GM15510 (cell line): ENCODE data around the gene PRDM1.

ENCODE experiments used
- POLR2A ChIP-seq: IDR thresholded peaks from 3 replicates; pipeline ENCODE4 v1.6.1; 2011; ENCODE audit warnings: borderline replicate concordance; ENCODE audit not compliant: insufficient read length; ENCODE audit errors: extremely low read depth

PRDM1 gene

DNA sequence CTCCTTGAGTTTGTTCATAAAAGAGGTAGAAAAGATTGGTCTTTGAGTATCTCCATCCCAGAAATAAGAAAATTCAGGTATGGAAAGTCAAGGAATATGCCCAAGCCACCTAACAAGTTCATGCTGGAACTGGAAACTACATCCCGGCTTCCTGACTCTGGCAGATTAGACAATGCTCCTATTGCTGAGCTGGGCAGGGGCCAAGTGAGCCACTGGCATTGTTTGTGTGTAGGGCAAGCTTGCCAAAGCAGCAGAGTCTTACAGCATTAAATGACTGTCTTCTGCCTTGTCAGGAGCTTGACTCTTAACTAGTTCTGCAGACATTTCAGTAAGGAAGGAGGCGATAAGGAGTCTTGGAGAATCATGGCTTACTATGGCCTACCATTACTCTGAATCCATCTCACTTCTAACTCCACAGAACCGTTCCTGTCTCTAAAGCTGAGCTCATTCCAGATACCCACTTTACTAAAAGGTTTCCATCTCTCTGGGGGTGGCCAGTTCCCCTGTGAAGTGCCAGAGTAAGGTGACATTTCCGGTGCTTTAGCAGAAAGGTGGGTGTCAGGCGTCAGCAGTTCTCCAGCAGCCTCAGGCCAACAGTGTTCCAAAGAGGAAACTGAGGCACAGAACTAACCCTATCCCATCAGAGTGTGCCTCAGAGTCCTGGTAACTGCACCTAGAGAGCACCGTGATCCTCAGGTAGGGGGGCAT, 30.1 kb downstream of the PRDM1 start:
- no peak for TF ChIP-seq POLR2A

DNA sequence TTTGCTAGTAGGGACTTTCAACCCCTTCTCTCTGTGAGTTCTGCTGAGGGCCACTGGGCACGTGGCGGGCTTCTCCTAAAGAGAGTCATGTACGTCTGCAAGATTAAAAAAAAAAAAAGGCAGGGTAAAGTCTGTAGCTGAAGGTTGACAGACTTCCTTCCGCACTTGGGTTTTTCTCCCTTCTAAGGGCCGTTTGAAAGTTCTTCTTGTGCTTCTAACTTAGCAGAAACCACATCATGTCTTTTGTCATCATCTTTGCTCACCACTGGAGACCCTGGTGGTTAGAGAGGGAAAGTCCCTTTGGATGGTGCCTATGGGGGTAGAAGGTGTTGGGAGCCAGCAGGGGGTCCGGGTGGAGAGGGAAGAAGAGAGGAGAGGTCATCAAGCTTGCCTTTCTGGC, 31.4 kb downstream of the PRDM1 start:
- no peak for TF ChIP-seq POLR2A

DNA sequence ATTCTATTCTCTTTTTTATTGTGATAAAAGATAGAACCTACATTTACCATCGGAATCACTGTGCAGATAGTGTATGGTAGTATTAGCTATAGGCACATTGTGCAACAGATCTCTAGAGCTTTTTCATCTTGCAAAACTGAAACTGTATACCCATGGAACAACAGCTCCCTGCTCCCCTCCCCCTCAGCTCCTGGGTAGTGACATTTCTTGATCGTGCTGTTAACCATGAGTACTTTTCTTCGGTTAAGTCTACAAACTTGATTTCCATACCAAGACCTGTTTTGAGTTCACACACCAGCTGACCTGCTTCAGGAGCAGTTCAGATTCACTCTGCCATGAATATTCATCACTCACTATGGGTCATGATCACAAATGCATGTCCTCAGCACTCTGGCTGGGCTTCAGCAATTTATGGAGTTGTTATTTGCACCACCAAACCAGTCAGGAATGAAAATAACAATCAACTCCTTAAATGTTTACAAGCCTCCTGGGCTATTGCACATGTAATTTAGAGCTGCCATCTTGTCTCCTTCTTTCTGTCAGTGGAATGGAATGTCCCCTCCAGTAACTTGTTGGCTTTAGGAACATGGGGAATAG, 32.8 kb downstream of the PRDM1 start:
- TF ChIP-seq POLR2A: no peak

DNA sequence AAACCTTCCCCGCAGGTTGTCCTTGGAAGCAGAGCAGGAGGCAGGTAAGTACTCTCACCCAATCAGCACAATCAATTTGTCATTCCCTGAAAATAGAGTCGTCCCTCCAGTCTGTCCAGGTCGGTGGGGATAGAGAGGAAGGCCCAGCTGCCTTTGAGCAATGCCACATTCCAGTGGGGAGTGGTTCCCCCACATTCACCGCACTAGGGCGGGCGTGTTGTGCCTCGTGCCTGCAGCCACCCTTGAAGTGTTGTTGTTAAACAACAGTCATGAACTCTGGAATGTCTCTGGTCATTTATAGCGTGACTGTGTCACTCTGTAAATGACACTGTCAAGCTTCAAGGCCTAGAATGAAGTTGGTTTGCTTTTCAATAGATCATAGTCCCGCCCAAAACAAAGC, 33.4 kb downstream of the PRDM1 start:
- no peak for TF ChIP-seq POLR2A

DNA sequence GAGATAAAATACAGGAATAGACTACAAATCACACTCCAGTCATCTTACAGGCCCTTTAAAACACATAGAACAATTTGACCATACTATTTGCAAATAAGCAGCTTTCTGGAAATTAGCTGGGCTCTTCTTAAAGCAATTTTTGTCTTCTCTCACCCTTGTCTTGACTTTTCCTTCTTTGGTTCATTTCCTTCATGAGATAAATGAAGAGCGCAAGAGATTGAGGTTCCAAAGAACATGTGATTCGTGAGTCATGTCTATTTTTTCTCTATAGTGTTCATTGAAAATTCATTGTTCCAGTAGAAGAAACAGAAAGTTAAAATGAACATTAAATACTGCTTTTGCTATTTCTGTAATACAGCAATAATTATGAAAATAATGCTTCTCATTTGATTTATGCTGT, 33.9 kb downstream of the PRDM1 start:
- TF ChIP-seq POLR2A: no peak

DNA sequence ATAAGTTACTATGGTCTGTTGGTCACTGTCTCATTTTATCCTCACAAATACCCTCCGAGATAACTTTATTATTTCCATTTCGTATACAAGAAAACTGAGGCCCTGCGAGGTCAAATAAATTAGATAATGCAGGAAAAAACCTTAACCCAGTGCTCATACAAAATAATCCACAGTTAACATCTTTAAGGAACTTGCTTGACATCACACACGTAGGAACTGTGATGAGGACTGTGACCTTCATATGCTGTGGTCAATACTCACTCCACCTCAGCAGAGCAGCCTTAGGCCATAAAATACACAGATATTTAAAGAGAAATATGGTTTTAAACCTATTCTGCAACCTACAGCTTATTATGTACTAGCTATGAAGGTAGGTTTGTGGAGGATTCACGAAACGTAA, 34.3 kb downstream of the PRDM1 start:
- no peak for TF ChIP-seq POLR2A

DNA sequence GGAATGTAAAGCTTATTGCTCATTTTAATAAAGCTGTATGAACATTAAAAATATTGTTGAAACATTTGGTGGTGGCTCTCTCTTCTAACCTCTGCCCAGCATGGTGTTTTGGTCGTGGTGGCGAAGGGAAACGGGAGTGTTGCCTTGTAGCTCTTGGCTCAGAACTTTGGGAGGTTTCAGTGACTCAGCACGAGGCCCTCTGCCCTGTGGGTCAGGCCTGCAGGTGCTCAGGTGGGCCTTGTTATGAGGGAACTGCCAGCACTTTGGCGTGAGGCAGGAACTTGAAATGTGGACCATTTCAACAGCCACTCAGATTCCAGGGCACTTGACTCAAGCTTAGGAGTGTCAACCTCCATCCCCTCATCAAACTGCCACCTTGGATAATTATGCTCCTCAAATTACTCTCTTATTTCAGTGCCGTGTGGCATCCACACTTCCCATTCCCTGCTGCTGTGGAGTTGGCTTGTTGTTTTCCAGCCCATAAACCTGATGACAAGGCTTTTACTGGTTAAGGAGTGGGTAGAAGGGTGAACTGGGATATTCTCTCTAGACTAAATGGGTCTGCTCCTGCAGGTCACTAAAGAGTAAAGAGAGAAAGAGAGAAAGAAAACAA, 36.3 kb downstream of the PRDM1 start:
- no peak for TF ChIP-seq POLR2A

DNA sequence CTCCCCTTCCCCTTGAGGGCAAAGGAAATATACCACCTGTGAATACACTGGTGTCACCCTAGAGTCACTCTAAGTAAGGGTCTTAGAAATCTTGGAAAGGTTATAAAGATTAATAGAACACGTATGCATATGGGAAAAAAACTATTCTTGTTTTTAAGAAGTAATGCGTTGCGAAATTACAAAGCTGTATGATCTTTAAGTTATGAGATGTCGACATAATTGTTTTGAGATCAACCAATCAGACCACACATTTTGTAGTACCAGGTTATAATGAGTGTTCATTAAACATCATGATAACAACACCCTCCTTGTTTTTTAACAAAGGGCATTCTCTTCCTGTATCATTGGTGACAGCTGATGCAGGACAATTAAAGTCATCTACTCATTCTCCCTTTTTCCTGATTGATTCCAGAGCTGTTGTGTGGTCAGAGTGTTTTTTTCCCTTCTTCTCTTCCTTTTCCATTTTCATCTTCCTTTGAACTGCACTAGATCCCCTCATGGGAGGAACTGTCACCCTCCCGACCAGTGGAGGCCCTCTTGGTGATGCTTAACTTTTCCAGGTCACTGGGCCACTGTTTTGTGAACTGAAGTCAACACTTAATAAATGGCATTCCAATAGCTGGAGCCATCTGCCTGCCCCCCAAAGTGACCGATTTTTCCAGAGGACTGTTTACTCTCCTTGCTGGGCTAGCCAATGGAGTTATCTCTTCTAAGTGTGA, 37.0 kb downstream of the PRDM1 start:
- TF ChIP-seq POLR2A: no peak

DNA sequence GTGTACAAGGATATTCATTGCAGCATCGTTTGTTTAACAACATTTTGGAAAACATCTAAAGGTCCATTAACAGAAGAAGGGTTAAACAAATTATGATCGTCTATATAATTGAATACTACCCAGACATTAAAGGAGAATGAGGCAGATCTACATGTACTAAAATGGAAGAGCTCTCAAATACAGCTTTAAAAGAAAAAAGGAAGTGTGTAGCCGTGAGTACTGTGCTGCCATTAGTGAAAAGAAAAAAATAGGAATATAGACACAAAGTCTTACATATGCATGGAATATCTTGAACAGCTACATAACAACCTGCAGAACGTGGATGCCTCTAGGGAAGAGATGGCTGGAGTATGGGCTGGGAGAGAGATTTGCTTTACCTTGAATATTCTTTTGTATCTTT, 37.9 kb downstream of the PRDM1 start:
- no peak for TF ChIP-seq POLR2A

DNA sequence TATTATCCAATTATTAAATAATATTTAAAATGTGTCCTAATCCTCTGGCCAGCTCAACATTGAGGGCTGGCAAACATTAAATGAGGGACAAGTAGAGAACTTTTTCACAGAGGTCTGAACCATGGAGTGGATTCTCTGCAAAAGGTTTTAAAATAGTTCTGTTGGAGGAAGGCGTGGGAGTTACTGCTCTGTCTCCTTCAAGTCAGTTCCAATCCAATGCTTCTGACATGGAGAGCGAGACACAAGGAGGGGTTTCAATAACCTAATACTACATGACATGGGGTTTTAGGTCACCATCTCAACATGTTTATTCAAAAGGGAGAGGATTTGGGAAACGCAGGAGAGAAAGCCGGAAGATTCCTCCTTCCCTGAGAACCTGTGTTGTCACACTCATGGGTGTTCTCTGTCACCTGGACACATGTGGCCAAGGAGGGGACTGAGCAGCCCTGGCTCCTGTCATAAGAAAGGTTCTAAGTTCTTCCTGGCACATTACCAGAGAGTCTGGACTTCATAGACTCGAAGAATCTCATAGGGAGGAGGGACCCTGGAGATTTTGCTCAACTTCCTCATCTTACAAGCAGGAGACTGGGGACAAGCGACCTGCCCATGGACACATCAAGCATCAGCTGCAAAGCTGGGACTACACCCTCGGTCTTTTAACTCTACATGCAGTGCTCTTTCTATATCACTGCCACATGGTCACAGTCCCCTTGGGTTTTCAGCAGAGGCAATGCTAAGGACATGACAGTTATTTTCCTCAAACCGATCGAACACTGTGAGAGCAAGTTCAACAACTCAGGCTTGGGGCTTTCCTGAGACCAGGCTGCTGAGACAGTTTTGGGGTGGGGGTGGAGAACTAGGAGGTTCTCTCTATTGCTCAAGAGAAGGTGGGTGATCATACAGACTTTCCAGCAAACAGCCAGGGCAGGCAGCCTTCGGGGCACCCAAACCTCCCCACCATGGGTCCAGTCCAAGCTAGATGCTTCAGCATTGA, 38.6 kb downstream of the PRDM1 start:
- TF ChIP-seq POLR2A: no peak

DNA sequence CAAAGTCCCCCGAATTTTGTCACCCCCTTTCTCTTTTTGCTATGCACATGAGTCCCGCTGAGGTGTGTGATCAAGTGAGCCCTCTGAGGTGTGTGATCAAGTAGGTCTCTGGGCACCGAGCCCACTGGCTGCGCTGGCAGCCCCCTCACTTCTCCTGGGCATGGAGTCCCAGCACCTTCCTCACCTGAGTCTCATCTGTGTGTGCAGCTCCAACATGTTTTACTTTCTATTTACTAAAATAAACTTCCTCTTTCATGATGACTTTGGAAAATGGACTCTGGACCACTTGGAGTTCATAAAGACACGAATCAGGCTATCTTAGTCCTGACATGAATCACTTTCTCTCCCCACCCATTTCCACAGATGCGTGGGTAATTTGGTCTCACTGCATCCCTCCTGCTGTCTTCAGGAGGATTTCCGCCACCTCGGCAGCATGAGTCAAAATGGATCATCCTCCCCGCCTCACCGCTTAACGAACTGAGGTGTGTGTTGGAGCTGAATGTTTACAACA, 39.8 kb downstream of the PRDM1 start:
- peak; percentile 13 for TF ChIP-seq POLR2A

DNA sequence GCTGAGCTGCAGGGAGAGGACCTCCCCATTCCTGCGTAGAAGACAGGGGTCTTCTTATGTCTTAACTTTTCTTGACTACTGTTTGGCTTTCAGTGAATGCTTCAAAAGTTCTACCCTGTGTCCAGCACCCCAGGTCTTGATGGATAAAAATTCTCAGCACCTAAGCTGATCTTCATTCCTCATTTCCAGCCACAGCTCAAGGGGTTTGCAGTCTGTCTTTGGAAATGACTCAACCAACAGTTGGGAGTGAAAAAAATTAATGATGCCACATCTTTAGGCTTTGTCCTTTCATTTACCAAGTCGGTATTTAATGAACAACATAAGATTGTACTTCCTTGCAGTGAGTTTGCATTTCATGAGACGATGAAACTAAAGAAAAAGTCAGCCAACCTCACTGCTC, 40.3 kb downstream of the PRDM1 start:
- no peak for TF ChIP-seq POLR2A

DNA sequence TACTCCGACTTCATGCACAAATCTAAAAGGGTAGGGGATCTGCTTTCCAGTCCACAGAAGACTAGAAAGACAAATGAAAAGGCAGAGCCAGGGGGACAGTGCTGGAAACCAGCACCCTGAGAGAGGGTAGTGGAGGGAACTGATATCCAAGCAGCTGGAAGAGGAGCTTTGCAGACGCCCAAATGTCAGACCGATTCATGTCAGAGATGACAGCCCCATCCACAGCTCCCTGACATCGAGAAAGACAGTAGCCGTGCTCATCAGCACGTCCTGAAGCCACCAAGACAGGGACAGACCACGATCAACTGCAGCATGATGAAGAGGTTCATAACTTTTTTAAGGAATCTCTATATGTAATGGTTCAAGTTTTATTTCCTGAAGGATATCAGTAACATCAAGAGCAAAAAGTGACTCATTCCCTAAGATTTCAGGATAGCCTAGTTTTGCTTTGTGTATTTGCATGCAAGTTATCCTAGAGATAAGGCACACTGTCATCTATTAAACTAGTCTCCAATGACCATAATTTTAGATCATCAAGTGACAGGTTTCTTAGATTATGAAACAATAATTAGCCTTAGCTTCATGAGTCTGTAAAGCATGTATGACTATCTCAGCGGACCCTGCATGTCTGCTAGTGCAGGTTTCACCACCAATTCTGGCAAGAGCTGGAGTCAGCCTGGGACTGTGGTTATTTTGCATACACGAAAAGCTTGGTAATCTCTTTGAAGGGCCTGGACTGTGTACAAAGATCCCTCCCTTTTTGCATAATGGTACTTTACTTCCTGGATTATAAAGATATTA, 43.0 kb downstream of the PRDM1 start:
- TF ChIP-seq POLR2A: no peak
